NCI-H146 treated with DMSO at 0.1 percent for 48 hours (cell line): ENCODE results near the gene SFTPD.
A peak's percentile ranks its signal among the peaks of the same experiment; 100 is the strongest.
"Not testable (repeated sequence)": the region's sequence is repeated elsewhere in the genome, so short reads cannot be mapped to it uniquely, and the experiment has no call there.

Source experiments
- DNase-seq: peaks from one replicate; lab custom pipeline; 2025; ENCODE audit not compliant: unreplicated experiment; lab: John Stamatoyannopoulos, UW

SFTPD gene

DNA sequence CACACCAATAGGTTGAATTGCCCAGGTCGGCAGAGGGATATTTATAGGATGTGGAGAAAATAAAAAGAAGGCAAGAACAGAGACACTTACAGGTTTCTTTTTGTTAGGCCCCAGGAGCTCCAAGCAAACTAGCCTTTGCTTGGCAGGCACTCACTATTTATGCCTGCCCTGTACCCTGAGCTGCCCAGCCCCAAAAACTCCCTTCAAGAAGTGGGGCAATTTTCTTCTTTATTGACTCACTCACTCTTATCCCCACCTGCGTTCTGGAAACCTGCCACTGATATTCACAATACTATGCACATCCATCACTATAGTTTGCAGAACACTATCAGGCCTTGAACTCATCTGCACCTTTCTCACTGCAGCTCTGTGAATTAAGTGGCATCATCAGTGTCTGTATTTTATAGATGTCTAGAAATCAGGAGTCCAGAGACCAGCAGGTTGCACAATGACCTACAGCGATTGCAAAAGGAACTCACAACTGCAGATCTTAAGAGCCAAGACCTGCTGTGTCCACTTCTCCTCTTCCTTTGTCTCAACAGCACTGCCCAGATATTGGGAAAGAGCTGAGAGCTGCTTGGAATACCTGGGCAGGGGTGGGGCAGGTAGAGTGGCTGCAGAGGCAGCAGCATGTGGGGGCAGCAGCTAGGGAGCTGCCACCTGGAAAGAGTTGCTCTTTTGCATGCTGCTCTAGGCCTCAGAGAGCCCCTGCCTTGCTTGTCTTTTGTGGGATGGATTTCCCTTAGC is at the start of gene SFTPD:
Gene SFTPD (minus strand): TSS at position 130 of the 747 bp plus-strand sequence. CDS start 2,446 bp downstream, outside the sequence.
- DNase-seq: no peak

DNA sequence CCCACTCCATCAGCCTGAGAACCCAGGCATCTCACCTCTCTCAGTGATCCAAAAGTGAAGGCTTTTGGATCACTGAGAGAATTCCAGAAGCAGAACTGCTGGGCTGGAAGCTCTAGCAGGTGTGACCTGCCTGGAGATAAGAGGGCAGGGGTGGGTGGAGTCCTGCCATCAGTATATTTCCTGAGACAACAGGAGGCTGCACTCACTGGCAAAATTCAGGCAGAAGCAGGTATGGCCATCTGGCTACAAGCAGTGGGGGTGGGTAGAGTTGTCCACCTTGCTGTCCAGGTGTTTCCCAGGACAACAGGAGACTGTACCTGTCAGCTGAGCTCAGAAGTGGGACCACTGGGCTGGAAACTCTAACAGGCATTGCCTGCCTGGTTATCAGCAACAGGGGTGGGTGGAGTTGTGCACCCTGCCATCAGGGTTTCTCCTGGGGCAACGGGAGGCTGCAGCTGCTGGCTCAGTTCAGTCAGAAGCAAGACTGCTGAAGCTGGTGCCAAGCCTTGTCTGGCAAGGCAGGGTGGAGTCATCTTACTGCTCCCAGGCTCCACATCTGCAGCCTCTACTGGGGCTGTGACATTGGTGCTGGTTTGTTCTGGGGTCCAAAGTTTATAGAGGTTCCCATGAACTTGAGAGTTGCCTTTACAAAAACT is 47.2 kb upstream of the SFTPD start:
- DNase-seq: peak; percentile 64

DNA sequence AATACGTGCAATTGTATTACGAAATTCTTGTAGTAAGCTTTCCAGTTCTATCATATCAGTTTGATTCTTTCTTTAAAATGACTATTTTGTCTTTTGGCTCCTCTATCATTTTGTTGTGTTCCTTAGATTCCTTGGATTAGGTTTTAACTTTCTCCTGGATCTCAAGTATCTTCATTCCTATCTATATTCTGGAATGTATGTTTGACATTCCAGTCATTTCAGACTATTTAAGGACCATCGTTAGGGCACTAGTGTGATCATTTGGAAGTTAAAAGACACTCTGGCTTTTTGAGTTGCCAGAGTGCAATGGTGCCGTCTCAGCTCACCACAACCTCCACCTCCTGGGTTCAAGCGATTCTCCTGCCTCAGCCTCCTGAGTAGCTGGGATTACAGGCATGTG is 45.7 kb upstream of the SFTPD start:
- no peak for DNase-seq

DNA sequence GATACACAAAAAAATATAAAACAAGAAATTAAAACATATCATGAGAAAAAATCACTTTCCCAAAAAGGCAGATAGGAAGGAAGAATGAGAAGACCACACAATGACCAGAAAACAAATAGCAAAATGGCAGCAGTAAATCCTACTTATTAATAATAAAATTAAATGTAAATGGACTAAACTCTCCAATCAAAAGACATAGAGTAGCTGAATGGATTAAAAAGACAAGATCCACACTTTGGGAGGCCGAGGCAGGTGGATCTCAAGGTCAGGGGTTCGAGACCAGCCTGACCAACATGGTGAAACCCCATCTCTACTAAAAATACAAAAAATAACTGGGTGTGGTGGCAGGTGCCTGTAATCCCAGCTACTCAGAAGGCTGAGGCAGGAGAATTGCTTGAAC is 39.3 kb upstream of the SFTPD start:
- DNase-seq: not testable (repeated sequence)

DNA sequence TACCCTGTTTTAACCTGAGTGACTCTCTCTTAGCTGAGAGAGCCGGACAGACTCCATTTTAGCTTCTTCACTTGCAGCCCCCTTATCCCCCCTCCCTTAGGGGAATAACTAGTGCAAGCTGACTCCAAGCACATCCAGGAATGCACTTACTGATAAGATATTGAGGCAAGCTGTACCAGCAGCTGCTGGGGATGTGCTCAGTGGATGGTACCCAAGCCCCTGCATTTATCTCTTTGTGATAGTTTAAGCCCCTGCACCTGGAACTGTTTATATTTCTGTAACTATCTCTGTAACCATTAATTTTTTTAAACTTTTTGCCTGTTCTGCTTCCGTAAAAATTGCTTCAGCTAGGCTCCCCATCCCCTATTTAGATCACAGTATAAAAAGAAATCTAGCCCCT is 37.8 kb upstream of the SFTPD start:
- DNase-seq: not testable (repeated sequence)

DNA sequence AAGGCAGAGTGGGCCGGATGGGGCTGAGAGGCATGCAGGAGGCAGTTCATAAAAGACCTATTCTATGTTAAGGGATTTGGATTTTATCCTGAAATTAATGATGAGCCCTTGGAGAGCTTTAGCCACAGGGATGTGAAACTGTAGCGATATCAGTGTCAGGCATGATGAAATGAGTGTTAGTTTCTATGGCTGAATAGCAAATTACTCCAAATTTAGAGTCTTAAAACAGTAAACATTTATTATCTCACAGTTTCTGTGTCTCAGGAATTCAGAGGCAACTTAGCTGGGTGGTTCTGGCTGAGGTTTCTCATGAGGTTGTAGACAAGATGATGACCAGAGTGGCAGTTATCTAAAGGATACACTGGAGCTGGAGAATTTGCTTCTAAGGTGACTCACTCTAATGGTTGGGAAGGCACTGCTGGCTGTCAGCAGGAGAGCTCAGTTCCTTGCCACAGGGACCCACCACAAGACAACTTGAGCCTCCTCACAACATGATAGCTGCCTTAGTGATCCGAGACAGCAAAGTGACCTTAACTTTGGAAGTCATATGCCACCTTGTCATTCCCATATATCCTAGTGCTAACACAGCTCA is 36.7 kb upstream of the SFTPD start:
- DNase-seq: no peak

DNA sequence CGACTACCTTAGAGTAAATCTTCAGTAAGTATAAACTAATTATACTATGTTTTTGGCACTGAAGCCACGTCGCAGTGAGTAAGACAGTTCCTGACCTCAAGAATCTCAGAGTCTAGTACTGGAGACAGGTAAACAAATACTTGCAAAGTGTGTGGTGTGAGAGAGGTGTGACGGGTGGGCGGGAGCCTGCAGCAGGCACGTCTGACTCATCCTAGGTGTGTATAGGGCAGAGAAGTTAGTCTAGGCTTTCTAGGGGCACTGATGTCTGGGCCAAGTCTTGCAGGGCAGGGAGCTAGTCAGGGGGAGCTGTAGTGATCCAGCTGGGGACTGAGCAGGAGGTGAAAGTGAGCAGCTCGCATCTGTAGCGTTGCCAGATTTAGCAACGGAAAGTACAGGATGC is 35.9 kb upstream of the SFTPD start:
- no peak for DNase-seq

DNA sequence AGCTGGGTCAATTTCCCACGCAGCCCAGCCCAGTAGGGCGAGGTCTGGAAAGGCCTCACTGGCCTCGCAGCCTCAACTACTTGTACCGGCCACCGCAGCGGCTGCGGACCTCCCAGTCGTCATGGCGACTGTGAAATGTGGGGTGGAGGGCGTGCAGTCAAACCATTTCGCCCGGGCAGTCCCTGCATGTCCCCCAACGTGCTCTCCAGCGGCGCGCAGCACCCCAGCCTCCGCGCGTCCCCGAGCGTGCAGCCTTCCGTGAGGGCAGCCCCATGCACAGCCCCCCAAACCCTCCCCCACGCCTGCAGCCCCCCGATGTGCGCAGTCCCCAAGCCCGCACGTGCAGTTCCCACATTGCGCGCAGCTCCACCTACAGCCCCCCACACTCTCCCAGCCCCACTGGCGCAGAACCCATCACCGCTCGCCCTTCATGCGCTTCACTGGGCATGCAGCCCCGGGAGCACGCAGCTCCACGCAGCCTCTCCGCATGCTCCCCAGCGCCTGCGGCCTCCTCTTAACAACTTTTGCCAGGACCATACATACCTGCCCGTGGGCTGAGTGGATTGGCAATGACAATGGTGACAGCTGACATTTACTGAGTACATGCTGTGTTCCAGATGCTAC is 34.5 kb upstream of the SFTPD start:
- no peak for DNase-seq

DNA sequence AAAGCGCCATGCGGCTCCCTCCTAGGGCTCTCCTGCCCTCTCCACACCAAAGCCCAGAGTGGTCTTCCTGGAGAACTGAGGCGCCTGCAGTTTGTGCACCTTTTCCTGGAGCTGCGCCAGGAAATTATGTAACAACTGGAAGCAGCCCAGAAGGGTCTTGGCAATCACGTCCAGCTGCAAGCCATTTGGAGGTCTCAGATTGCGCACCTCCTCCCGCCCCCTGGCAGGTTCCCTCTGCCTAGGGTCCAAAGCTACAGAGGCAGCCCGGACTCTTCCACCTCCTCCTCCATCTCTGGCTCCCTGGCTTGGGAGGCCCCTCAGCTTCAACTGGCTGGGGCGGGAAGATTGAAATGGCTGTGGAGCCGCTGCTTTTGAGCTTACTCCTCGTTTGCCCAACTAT is 34.0 kb upstream of the SFTPD start:
- peak; percentile 9 for DNase-seq

DNA sequence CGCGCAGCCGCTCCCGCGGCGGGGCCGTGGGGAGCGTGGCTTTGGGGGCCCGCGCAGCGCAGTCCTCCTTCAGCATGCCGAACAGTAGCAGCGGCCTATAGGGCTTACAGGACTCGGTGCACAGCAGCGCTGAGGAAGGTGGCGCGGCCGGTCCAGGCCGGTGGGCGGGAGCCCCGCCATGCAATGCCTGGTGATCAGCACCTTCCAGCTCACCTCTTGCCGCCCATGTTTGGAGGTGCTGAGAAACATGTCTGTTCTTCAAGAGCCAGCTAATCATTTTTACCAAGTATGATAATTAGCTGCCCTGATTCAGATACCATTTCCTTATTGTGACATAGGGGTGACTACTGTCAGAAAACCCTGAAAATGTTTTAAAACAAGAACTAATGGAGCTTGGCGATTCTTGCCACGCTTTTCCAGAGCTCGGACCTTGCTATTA is 33.5 kb upstream of the SFTPD start:
- no peak for DNase-seq

DNA sequence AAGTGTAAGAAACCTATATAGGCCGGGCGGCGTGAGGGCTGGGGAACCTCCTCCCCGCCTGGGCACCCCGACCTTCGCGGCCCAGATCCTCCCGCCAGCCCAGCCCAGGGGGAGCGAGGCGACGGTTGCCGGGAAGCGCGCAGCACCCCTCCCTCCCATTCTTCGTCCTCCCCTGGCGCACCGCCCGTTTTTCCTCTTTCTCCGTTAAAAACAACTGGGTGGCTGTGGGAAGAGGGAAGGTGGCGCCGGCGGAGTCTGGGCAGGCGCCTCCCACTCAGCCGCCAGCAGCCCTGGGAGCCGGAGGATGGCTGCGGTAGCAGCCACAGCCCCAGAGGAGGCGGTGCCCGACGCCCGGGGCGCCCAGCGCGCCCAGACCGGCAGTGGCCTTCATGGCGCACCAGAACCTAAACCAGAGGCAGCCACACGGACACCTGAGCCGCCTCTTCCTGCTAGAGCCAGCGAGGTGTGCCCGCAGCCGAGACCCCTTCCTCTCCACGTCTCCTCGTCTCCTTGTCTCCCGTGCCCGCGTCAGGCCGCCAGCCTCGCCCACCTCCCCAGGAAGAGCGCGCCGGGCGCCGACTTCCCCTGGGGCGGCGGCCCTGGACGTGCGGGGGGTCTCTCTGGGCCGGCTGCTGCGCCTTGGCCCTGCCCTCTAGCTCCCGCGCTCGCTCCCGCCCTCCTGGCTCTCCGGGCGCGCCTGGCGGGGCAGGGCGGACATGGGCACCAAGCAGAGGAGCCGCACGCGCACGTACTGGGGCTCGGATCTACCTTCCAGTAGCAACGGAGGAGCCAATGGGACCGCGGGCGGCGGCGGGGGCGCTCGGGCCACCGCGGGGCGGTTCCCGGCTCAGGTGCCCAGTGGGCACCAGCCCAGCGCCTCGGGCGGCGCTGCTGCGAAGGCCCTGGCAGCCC is 32.8 kb upstream of the SFTPD start:
- peak; percentile 73 for DNase-seq

DNA sequence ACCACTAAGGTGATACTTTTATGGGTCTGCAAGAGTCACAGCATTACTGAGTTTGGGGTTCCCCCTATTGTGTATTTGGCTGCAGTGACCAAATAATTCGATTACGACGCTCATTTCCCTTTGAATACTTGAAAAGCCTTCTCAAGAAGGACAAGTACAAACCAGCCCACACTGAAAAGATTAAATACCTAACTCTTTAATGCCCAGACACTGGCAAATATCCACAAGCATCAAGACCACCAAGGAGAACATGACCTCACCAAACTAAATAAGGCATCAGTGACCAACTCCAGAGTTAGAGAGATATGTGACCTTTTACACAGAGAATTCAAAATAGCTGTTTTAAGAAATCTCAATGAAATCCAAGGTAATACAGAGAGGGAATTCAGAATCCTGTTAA is 31.8 kb upstream of the SFTPD start:
- no peak for DNase-seq

DNA sequence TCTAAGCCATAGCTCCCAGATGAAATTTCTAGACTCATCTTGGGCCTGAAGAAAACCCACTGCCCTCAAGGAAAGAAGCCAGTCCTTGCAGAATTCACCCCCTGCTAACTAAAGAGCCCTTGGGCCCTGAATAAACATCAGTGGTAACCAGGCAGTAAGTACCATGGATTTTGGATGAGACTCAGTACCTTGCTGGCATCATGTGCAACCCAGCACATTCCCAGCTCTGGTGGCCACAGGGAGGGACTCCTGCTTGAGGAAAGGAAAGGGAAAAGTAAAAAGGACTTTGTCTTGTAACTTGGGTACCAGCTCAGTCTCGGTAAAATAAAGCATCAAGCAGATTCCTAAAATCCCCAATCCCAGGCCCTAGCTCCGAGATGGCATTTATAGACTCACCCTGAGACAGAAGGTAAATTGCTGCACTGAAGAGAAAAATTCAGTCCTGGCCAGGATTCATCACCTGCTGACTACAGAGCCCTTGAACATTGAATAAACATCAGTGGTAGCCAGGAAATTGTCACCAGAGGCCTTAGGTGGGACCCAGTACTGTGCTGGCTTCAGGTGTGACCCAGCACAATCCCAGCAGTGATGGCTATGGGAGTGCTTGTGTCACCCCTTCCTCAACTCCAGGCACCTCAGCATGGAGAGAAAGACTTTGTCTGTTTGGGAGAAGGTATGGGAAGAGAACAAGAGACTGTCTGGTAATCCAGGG is 31.2 kb upstream of the SFTPD start:
- no peak for DNase-seq

DNA sequence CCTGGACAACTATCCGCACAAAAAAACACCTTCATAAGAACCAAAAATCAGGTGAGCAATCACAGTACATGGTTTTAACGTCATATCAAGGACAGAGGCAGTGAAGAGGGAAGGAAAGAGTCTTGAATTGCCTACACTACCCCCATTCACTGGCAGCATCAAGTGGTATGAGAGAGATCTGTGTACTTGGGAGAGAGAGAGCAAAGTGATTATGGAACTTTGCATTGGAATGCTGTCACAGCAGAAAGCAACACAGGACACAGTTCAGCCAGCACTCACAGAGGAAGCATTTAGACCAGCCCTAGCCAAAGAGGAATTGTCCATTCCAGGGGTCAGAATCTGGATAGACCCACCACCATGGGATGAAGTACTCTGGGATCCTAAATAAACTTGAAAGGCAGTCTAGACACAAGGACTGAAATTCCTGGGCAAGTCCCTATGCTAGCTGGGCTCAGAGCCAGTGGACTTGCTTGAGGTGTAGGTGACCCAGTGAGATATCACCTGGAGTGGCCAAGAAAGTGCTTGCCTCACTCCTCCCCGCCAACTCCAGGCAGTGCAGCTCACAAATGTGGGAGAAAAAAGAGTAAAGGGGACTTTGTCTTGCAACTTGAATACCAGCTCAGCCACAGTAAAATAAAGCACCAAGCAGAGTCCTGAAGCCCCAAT is 30.5 kb upstream of the SFTPD start:
- no peak for DNase-seq

DNA sequence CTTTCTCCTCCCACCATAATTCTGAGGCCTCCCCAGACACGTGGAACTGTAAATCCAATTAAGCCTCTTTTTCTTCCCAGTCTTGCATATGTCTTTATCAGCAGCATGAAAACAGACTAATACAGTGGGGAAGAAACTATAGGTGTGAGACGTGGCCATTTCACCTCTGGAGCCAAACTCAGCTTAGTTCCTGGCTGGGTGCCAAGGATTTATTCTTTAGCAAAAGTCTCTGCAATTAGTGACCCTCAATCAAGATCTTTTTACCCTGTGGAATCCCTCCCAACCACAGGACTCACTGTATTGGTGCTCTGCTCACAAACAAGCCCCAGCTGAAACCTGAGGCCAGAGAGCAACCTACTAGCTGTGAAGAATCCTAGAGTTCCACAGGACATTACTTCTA is 28.1 kb upstream of the SFTPD start:
- no peak for DNase-seq

DNA sequence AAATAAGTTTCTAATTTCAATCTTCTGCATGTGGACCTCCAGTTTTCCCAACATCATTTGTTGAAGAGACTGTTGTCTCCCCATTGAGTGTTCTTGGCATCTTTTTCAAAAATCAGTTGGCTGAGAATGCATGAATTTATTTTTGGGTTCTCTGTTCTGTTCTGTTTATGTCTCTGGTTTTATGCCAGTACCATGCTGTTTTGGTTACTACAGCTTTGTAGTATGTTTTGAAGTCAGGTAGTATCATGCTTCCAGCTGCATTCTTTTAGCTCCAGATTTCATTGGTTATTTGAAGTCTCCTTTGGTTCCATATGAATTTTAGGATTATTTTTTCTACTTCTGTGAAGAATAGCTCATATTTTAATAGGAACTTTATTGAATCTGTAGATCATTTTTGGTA is 21.2 kb upstream of the SFTPD start:
- no peak for DNase-seq

DNA sequence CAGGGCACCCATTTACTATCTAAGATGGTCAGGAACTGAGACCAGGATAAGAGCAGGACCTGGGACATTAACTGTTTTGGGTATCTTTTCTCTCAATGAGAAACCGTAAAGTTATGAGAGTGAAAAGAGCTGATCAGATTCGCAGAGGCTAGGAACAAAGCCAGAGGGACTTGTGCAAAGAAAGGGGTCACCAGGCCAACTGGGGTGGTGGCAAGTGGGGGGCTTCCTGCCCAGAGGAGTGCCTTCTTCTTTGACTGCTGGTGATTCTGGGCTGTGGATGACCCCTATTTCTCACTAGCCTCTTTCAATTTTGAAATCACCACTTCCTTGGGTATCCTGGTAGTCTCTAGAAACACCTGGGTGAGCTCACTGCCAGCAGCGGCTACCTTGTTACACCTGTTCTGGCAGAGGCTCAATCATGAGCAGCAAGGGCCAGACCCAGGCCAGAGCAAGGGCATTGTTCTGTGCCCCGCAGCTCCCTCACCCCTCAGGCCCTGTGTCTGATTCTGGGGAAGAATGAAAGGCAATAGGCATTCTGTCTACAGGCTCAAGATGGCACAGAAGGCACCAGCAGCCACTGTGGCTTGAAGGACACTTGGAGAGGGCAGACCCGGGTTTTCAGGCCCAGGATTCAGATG is 999 bp downstream of the SFTPD start:
- DNase-seq: no peak

DNA sequence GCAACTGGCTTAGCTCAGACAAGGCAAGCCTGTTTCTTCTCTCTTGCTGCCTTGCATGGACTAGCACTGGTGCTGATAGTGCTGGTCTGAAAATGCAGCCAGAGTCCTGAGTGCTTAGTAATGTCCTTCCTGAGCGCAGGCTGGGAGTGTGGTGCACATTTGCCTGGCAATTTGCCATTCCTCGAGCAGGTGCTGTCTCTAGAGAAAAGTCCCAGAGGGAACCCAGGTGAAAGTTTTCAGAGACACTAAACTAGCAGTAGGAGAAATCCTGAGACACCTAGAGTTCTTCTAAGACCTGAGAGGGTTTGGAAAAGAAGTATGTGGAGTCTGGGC is 1.9 kb downstream of the SFTPD start:
- DNase-seq: no peak
